Common myeloid progenitor, CD34-positive (primary cell): Measurements from ENCODE around the gene FRMD8.

ENCODE experiments used
- CTCF ChIA-PET: fragments of 350-600 bp; sonication (Branson Sonifier 250); formaldehyde crosslinking; loops from one replicate; lab custom pipeline; 2021; ENCODE audit warnings: antibody characterized with exemption; lab: Charles Lee
- POLR2A ChIA-PET: fragments of 350-600 bp; sonication (Branson Sonifier 250); formaldehyde crosslinking; loops from one replicate; lab custom pipeline; 2021; ENCODE audit warnings: antibody characterized with exemption; lab: Charles Lee
- DNase-seq, 3 donors: peaks; one replicate each; pipeline versions ENCODE4 v3.0.0 to v3.0.0-alpha.2; 2013
- H3K27ac ChIP-seq, 2 experiments: 1 replicate in 1 of 2; 2 replicates in 1 of 2; pipeline ENCODE4 v1.7.0; 2013; ENCODE audit warnings: inconsistent platforms in 2 of 2, low read length in 2 of 2, mild to moderate bottlenecking in 2 of 2, low read depth in 1 of 2, moderate library complexity in 1 of 2; ENCODE audit not compliant: severe bottlenecking in 2 of 2, insufficient read depth in 1 of 2, poor library complexity in 1 of 2
- H3K27me3 ChIP-seq, 5 experiments: replicated peaks in 2 of 5; 1 replicate in 3 of 5; 2 replicates in 2 of 5; pipeline versions ENCODE4 v1.6.1 to v1.7.0; 2013; ENCODE audit warnings: low read length in 4 of 5, mild to moderate bottlenecking in 2 of 5, moderate library complexity in 2 of 5, inconsistent platforms in 1 of 5; ENCODE audit not compliant: insufficient read depth in 5 of 5, control insufficient read depth in 4 of 5
- H3K36me3 ChIP-seq, 4 experiments: 1 replicate in 2 of 4; 2 replicates in 2 of 4; pipeline versions ENCODE4 v1.6.1 to v1.7.0; 2013; ENCODE audit warnings: low read length in 3 of 4, control low read depth in 1 of 4, mild to moderate bottlenecking in 1 of 4; ENCODE audit not compliant: control insufficient read depth in 4 of 4, insufficient read depth in 4 of 4
- H3K4me1 ChIP-seq, 4 experiments: 1 replicate in 3 of 4; 2 replicates in 1 of 4; pipeline versions ENCODE4 v1.6.1 to v1.7.1; 2013; ENCODE audit warnings: low read length in 3 of 4, mild to moderate bottlenecking in 3 of 4, control low read depth in 1 of 4, inconsistent platforms in 1 of 4, moderate library complexity in 1 of 4; ENCODE audit not compliant: control insufficient read depth in 4 of 4, insufficient read depth in 4 of 4; ENCODE audit errors: control extremely low read depth in 1 of 4
- H3K4me3 ChIP-seq, 7 experiments: 1 replicate in 4 of 7; 2 replicates in 3 of 7; pipeline versions ENCODE4 v1.5.1 to v1.7.0; 2013; ENCODE audit warnings: mild to moderate bottlenecking in 7 of 7, low read length in 6 of 7, moderate library complexity in 6 of 7, inconsistent platforms in 2 of 7, low read depth in 2 of 7, control low read depth in 1 of 7; ENCODE audit not compliant: insufficient read depth in 4 of 7, control insufficient read depth in 1 of 7; ENCODE audit errors: extremely low read depth in 1 of 7
- H3K9me3 ChIP-seq, 5 experiments: 1 replicate in 4 of 5; 2 replicates in 1 of 5; pipeline versions ENCODE4 v1.6.1 to v1.7.1; 2013; ENCODE audit warnings: low read length in 4 of 5, mild to moderate bottlenecking in 2 of 5, inconsistent platforms in 1 of 5, low read depth in 1 of 5, moderate library complexity in 1 of 5; ENCODE audit not compliant: control insufficient read depth in 4 of 5, insufficient read depth in 2 of 5; ENCODE audit errors: control extremely low read depth in 1 of 5
- WGBS: methylation state at CpG from one replicate; pipeline ENCODE4 v1.1.5; 2013; ENCODE audit not compliant: insufficient coverage; 5-methylcytosine and 5-hydroxymethylcytosine counted together

Gene FRMD8

DNA sequence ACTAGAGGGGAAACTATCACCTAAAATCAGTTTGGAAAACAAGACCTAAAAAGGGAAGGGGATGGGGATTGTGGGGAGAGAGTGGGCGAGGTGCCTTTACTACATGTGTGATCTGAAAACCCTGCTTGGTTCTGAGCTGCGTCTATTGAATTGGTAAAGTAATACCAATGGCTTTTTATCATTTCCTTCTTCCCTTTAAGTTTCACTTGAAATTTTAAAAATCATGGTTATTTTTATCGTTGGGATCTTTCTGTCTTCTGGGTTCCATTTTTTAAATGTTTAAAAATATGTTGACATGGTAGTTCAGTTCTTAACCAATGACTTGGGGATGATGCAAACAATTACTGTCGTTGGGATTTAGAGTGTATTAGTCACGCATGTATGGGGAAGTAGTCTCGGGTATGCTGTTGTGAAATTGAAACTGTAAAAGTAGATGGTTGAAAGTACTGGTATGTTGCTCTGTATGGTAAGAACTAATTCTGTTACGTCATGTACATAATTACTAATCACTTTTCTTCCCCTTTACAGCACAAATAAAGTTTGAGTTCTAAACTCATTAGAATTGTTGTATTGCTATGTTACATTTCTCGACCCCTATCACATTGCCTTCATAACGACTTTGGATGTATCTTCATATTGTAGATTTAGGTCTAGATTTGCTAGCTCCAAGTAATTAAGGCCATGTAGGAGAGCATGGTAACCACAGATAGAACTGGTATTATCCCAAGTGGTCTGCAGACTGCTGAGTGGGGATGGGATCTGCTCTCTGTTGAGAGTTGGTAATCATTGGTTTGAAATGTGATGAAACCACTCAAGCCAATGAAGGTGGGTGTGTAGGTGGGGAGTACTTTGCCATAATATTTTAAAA lies 39.8 kb downstream of the FRMD8 start:
- CTCF ChIA-PET = interaction anchor here (1.0 to 6.2 kb wide), 5 partner anchors 10 to 73 kb away, joined by 3 to 74 read pairs (median 3); partner anchors contain the start of gene MALAT1

DNA sequence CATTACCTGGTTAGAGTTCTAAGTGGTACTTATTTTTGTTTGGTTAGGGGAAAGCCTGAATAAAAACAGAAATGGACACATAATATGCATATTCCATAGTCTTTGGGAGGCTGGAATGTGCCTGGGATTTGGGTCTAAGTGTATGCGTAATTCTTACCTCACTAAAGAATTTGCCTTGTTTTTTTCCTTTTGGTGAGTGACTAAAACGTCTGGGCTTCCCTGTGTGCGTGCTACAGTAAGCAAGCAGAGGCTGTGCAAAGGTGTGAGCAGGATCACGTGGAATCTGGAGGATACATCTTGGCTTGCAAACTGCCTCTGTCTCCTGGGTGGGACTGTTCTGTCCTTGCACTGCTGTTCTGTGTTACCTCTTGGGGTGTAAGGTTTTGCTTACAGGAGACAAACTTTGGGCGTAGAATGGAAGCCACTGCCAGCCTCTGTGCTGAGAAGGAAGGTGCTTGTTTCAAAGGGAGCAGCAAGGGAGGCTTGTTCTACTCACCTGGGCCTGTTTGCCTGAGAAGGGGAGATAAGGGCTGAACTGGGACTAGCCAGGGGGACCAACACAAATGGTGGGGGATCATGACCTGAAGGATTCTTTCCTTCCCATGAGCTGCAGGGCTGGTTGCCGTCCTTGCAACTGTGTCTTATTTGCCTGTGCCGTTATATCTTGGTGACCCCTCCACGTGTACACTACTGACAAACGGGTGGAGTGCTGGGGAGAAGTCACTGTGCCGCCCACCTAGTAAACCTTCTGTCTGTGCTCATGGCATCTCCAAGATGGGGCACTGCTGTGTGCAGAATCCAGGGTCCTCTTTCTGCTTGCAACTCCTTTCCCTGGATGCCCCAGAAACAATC lies 40.6 kb downstream of the FRMD8 start:
- no peaks in the 10 kb centered on the region for H3K27me3 ChIP-seq
- H3K27ac ChIP-seq = peak overlapping the region; percentile 99 to 100
- ChIA-PET CTCF (interaction anchor here (1.0 to 6.2 kb wide), 6 partner anchors 10 to 72 kb away, joined by 3 to 74 read pairs (median 3); partner anchors contain the start of gene MALAT1), POLR2A (interaction anchor here (0.7 to 17.4 kb wide), 15 partner anchors 11 to 167 kb away, joined by 3 to 747 read pairs (median 5); partner anchors contain the start of genes FRMD8, MALAT1 and SLC25A45)
- peak overlapping the region in 6 of 7 experiments; percentile 76 to 100 (median 100) for H3K4me3 ChIP-seq
- 87% methylated on average over 3 of the region's 10 CpGs for WGBS
- no peaks in the 10 kb centered on the region for H3K9me3 ChIP-seq
- peaks cover 35 to 75% (median 51%) of the 10 kb centered on the region in 4 experiments for H3K4me1 ChIP-seq
- peaks cover 0 to 35% (median 9%) of the 10 kb centered on the region in 4 experiments for H3K36me3 ChIP-seq
- peak in 2 of 3 donors; percentile 82 to 90 for DNase-seq

More for the DNA sequence above, 39.8 kb downstream of the FRMD8 start:
- POLR2A ChIA-PET = interaction anchor here (0.6 to 17.4 kb wide), 13 partner anchors 10 to 412 kb away, joined by 3 to 747 read pairs (median 6); partner anchors contain the start of genes ARL2, MALAT1 and SLC25A45
- Histone ChIP-seq H3K9me3 (no peaks in the 10 kb centered on the region), H3K36me3 (peaks cover 0 to 35% (median 9%) of the 10 kb centered on the region in 4 experiments), H3K27me3 (no peaks in the 10 kb centered on the region), H3K4me3 (peak overlapping the region in 6 of 7 experiments; percentile 76 to 100 (median 100)), H3K4me1 (peaks cover 32 to 79% (median 55%) of the 10 kb centered on the region in 4 experiments), H3K27ac (peak overlapping the region; percentile 99 to 100)
- 0% methylated on average over 1 of the region's 9 CpGs for WGBS
- peak; percentile 92 to 98 (median 95) for DNase-seq

- DNase-seq = peak in 2 of 3 donors; percentile 67 to 73
These were observed 41.5 kb downstream of the FRMD8 start for GRCh38 chr11:65427691-65428577.

DNA sequence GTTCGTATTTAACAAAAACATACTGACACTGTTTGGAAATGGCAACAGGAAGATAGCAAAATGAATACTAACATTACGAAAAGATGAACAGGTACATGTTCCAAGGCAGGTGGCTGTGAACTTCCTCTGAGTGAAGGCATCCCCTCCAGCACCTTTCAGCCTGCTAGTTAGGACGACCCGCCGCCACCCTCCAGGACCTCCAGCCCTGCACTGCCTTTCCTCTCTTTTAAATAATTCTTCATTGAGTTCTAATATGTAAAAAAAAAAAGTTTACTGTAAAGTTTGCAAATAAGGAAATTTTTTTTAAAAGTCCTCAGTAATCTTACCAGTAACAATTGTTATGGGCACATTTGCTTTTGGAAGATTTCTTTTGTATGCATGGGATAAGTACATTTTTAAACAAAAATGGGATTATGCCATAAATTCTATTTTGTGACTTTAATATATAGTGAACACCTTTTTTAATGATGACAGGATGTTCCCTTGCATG lies 42.2 kb downstream of the FRMD8 start:
- no peaks in the 10 kb centered on the region for H3K27me3 ChIP-seq
- WGBS = 62% methylated on average over 4 of the region's 5 CpGs
- H3K27ac ChIP-seq = peak overlapping the region in 1 of 2 experiments; percentile 100
- H3K9me3 ChIP-seq = no peaks in the 10 kb centered on the region
- peaks cover 36 to 75% (median 59%) of the 10 kb centered on the region in 4 experiments for H3K4me1 ChIP-seq
- CTCF ChIA-PET = interaction anchor here (1.6 kb wide), 1 partner anchor 79 kb away, joined by 3 read pairs; no protein-coding TSS in a partner anchor
- POLR2A ChIA-PET = interaction anchor here (0.6 to 17.4 kb wide), 4 partner anchors 12 to 75 kb away, joined by 3 to 747 read pairs (median 36); partner anchors contain the start of gene MALAT1
- no peak for DNase-seq
- H3K36me3 ChIP-seq = peaks cover 0 to 32% (median 8%) of the 10 kb centered on the region in 4 experiments
- H3K4me3 ChIP-seq = peak overlapping the region in 5 of 7 experiments; percentile 46 to 100 (median 99)

More at GRCh38 chr11:65427691-65428577, 41.5 kb downstream of the FRMD8 start:
- ChIA-PET CTCF (interaction anchor here (1.3 to 4.7 kb wide), 4 partner anchors 9 to 80 kb away, joined by 3 to 26 read pairs (median 3); no protein-coding TSS in a partner anchor), POLR2A (interaction anchor here (0.7 to 17.4 kb wide), 12 partner anchors 11 to 166 kb away, joined by 3 to 747 read pairs (median 3); partner anchors contain the start of genes FRMD8 and MALAT1)
- 53% methylated on average over 5 of the region's 11 CpGs for whole genome bisulfite sequencing
- peak overlapping the region; percentile 99 to 100 for H3K27ac ChIP-seq
- no peaks in the 10 kb centered on the region for H3K27me3 ChIP-seq
- H3K36me3 ChIP-seq = peaks cover 0 to 36% (median 9%) of the 10 kb centered on the region in 4 experiments
- H3K9me3 ChIP-seq = no peaks in the 10 kb centered on the region
- peaks cover 36 to 80% (median 57%) of the 10 kb centered on the region in 4 experiments for H3K4me1 ChIP-seq
- H3K4me3 ChIP-seq = peak overlapping the region in 6 of 7 experiments; percentile 31 to 100 (median 94)

DNA sequence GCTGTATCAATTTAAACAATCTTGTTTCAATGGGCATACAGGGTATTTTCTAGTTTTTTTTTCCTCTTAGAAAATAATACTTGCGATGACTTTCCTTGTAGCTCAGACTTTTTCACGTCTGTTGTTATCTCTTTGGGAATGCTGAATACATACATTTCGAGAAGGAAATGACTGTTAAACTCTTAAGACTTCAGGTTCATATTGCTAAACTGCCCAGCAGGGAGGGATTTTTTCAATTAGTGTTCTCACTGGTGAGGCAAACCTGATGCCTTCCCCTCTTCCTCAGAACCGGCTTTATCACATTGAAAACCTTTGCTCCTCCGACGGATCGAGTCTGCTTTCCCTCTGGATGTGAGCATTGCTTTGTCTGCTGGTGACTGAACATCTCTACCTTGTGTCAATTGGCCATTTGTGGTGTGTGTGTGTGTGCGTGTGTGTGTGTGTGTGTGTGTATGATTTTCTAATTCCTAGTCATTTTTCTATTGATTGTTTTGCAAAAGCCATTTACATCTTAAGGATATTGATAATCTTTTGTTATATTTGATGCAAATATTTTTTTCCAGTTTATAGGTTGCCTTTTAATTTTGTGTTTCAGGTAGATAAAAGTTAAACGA lies 42.7 kb downstream of the FRMD8 start:
- ChIA-PET POLR2A (interaction anchor here (0.6 to 17.4 kb wide), 5 partner anchors 9 to 74 kb away, joined by 3 to 747 read pairs (median 16); partner anchors contain the start of gene MALAT1), CTCF (interaction anchor here (1.0 to 1.6 kb wide), 2 partner anchors 78 to 79 kb away, joined by 3 to 4 read pairs; no protein-coding TSS in a partner anchor)
- Histone ChIP-seq H3K27ac (peak overlapping the region; percentile 56 to 100), H3K4me1 (peaks cover 36 to 75% (median 59%) of the 10 kb centered on the region in 4 experiments), H3K9me3 (no peaks in the 10 kb centered on the region), H3K36me3 (peaks cover 0 to 30% (median 9%) of the 10 kb centered on the region in 4 experiments), H3K4me3 (peak overlapping the region in 6 of 7 experiments; percentile 12 to 100 (median 51)), H3K27me3 (no peaks in the 10 kb centered on the region)
- DNase-seq = peak in 2 of 3 donors; percentile 47 to 58
- 15% methylated on average over 3 of the region's 9 CpGs for WGBS
